Suppressor macrophage (primary cell): Measurements from ENCODE around the gene KCND2.
"Not testable (repeated sequence)": the region's sequence is repeated elsewhere in the genome, so short reads cannot be mapped to it uniquely, and the experiment has no call there.

Source experiments
- DNase-seq, 4 experiments: peaks; one replicate each; pipeline ENCODE4 v3.0.0-alpha.2; 2020 to 2022

Gene KCND2

DNA sequence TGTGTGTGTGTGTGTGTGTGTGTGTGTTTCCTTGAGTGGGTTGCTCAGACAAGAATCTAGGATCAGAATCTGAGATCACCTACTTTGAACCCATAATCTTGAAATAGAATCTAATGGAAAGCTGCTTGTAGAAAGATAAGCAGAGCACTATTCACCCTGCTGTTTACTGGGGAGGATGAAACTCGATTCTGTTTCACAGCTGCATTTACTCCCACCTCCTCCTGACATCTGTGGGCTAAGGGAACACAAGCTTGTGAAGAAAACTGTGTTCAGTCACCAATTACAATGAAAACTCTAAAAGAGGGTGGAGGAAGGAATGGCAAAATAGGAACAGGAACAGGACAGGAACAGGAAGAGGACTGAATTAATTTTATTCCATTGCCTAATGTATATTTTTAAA, 315.4 kb downstream of the KCND2 start:
- DNase-seq = no peak

DNA sequence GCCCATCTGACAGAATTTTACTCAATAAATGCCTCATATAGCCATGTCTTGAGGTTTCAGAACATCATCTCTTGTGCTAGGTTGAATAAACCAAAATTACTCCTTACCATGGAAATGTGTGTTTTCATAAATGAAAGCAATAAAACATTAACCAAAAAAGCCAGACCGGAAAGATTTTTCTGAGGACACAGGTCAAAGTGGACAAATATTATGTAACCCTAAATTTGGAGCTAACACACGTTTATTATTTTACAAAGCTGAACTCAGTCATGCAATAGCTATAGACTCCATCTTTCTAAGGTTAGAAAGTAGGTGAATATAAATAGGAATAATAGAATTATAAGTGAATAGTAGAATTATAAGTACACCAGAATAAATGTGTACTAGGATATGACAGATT, 315.9 kb downstream of the KCND2 start:
- no peak for DNase-seq

DNA sequence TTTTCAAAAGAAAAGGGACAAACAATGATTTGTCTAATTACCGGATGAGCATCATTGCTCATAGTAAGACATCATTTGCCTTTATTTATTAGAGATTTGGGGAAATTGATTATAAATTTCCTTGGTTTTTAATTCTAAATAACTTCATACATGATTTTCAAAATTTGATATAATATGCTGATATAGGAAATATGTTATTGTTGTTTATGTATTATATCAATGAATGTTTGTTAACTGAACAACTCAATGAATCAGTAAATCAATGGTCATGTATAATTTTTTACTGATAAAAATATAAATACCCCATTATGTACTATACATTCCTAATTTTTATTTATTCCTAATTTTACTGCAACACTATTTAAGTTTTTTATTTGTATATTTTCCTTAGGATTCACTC, 327.6 kb downstream of the KCND2 start:
- DNase-seq = no peak

DNA sequence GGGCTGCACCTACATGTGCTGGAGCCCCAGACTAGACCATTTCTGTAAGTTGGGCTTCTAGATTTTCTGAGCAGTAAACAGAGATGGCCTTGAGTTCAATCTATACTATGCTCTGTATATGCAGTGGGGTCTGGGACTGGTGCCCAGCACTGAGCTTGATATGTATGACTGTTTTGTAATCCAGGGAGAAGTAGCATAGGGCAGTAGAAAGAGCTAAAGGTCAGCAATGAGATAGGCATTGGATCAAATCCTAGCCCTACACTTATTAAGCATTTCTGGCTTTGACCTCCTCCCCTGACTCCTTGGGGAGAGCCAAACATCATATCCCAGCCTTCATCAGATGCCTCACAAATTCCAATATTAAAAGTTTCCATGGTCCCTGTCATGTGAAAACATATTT, 330.4 kb downstream of the KCND2 start:
- DNase-seq = no peak

DNA sequence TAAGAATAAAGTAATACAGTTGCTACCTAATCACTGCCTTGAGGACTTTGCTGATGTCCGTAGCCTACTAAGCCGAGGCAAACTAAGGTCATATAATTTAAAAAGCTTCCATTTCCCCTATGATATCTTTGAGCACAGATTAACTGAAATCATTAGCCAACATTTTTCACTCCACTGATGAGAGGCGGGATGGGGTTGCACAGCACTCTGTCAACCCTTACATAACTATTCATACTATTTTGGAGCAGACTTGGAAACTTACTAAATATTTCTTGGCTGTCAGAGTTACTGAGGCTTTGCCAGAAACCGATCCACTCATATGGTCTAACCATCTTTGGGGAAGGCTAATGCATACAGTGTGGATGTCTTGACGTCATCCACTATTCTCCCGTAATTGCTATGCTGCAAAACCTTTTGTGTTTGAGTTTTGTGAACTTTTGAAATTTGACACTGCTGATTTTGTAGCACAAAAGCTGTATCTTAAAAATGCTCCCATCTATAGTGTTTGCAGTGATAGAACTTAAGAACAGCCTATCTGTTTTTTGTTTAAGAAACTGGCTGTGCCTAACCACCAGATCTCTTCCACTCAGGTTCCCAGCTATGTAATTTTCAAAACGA, 336.3 kb downstream of the KCND2 start:
- no peak for DNase-seq

DNA sequence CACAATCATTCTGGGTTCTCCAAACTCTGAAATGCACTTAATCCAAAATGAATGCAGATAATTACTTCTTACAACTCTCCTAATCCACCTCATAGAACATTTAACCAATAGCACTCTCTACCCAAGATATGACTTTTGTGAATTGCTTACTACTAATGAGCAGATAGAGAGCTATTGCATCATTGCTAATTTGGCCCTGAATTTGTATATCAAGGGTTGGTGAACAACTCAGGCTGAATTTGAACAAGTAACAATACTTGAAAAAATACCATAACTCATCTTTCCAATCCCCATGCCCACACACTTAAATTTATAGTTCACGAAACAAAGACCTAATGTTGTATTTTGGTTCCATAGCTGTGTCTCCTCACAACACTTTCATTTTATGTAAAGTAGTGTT, 339.0 kb downstream of the KCND2 start:
- no peak for DNase-seq

DNA sequence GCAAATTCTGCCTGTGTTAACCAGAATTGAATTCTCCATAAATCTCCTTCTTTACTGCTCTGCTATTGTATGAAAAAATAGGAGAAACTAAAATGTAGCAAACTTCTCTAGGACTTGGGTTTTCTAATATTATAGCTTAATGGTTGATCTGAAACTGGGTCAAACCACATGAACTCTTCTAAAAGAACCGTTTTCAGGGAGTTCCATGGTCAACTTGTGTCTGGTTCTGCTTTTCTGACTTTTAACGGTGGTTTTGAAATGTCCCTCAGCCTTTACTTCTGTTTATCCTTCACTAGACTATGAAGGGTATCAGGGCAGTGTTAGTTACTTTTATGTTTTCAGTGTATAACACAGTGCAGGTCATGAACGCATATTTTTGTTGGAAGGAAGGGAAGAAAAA, 342.7 kb downstream of the KCND2 start:
- no peak for DNase-seq

DNA sequence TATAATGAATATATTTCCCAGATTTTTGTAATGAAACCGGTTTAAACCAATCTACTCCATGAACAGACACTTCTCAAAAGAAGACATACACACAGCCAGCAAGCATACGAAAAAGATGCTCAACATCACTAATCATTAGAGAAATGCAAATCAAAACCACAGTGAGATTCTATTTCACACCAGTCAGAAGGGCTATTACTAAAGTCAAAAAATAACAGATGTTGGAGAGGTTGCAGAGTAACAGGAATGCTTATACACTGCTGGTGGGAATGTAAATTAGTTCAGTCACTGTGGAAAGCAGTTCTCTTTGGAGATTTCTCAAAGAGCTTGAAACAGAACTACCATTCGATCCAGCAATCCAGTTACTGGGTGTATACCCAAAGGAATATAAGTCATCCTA, 344.3 kb downstream of the KCND2 start:
- no peak for DNase-seq

DNA sequence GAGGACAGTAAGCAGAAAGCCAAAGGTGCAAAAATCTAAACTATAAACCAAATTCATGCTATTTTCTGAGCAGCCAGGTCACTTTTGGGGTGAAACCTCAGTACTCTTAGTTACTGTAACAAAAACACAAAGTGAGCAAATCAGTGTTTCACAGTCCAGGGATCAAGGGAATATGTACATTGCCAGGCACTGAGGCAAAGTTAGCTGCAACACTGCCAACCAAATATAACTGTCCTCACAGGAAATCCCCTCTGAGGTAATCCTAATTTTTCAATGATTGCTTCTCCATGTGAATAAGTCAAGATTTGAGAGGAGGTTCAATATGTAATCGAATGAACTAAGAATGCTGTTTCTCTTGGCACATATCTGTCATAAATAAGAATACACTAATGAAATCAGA, 355.3 kb downstream of the KCND2 start:
- DNase-seq = no peak

DNA sequence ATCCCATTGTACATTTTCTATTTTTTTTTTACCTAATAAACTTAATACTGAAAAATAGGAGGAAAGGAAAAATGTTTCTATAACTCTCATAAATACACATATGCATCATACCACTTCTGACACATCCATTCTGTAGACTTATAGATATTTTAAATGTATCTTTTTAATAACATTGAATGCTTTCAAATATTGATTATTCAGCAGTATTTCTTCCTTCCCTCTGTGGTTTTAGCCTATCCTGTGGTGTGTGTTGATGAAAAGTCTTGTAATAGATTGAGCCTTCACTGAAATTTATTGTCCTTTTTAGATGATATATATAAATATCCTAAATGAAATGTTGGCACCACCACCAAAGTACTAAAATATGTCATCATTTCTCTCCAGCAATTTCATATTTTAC, 366.9 kb downstream of the KCND2 start:
- DNase-seq = no peak

DNA sequence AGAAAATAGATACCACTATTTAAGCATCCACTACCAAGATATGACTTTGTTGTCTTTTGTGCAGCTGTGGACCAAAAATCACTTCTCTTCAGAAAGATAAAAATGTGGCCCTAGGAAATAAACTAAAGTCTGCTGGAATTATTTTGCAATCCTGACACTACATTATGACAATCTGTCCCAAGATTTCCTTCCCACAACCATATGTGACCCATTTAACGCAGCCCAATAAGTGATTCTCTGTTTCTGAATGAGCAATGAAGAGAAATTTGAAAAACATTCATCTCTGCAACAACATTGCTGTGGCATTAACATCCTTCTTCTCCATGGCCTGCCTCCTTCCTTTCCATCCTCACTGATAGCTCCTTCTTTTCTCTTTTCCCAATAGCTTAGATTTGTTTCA, 373.0 kb downstream of the KCND2 start:
- DNase-seq = no peak

DNA sequence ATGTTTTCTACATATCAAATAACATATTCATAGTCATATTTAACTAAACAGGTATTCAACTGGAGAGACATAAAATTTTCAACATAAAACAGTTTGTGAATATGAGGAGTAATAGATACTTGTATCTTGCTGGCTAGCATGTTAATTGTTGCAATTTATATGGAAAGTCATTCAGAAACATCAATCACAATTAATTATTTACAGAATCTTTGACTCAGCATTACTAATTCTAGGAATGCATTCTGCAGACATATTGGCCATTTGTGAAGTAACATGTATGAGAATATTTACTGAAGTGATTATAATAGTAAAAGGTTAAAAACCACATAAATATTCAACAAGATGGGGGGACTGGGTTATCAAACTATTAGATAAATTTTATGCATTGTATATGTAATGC, 381.3 kb downstream of the KCND2 start:
- DNase-seq = no peak

DNA sequence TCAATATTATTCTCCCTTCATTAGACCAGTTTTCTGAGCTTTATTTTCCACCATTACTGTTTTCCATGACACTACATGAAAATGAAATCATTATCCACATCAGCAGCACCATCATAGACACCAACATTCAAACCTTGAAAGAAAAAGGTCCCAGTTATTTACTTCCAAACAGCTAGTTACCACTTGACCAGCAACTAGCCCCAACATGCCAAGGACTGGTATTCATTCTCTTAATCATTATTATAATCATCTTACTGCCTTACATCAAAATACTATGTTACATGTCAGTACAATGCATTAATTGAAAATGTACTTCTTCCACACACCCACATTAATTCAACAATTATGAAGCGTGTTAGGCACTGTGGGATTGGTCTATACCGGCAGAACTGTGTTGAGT, 385.5 kb downstream of the KCND2 start:
- DNase-seq = no peak

DNA sequence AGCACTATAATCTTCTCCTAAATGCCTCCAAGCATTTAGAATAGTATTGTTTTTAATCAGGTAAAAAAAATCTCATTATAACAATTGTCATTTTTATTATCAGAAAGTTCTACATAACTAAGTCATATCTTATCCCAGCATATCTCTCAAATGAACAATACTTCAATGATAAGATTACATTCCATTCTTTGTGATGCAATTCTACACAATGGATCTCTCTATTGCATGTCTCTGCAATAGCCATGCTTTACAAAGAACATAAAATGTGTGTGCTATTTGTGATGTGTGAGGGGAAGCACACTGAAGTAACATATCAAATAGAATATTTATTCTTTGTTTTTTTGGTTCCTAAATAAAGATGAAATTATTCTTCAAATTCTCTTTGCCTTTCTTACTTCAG, 389.3 kb downstream of the KCND2 start:
- no peak for DNase-seq

DNA sequence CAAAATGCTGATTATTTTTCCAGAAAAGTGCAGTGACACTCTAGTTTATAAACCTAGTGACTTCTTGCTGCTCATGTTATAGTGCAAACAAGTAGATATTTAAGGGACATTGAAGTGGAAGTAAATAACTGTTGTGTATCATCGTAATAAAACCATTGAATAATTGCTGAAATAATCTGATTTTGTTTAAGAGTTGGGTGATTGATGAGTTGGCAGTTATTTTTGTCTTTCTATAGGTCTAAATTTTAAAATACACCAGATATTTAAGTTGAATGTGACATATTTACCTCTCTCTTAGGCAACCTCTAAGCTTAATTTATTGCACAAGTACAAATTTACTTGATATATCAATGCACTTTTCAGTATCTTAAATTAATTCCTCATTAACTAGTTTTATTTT, 392.1 kb downstream of the KCND2 start:
- no peak for DNase-seq

DNA sequence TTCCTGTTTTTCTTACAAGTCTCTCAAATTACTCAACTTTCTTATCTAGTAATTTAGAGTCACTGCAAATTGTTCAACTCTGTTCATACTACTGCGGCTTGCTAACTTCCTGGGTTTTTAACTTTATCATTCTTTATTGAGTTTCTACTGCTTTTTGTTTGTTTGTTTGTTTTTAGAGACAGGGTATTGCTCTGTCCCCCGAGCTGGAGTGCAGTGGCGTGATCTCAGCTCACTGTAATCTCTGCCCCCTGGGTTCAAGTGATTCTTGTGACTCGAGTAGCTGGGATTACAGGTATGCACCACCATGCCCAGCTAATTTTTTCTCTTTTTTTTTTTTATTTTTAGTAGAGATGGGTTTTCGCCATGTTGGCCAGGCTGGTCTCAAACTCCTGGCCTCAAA, 402.1 kb downstream of the KCND2 start:
- DNase-seq = no peak

DNA sequence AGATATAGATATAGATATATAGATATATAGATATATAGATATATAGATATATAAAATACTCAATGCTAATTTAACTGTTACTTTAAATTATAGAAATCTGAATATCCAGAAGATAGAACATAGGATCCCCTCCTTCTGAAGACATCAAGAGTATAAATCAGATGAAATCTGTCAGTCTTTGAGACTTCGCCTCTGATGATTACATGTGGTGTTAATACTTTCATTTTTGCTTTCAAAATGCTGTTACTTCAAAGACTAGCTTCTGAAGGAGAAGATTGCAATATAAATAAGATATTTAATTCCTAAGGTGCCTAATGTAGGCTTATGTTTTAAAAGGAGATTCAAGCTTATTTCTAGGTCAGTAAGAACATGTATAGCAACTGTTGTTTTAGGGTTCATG, 404.6 kb downstream of the KCND2 start:
- DNase-seq = no peak

DNA sequence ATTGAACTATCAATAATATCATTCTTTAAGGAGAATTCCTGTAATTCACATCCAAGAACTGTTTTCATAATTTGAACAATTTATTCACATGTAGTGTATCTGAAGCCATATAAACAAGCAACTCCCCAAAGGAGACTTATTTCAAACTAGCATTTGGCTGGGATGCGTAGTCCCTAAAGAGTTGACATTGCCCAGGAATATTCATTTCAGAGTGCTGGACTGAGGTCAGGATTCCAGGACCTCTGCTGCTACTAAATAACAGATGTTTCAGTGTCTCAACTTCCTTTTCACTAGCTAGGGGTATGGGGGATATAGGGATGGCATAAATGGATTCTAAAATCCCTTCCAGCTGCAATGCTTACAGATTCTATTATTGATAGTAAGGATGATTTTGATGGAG, 408.0 kb downstream of the KCND2 start:
- DNase-seq = no peak

DNA sequence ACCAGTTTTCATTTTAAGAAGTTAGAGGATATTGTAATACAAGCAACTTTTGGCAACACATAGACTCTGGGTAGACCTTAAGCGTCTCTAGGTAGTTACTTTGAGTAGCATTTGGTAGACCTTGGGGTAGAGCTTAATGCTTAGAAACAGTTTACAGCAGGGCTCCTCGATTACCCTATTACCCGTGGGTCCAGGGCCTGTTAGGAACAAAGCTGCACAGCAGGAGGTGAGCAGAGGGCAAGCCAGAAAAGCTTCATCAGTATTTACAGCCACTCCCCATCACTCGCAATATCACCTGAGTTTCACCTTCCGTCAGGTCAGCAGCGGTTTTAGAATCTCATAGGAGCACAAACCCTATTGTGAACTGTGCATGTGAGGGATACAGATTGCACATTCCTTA, 411.5 kb downstream of the KCND2 start:
- DNase-seq = no peak

DNA sequence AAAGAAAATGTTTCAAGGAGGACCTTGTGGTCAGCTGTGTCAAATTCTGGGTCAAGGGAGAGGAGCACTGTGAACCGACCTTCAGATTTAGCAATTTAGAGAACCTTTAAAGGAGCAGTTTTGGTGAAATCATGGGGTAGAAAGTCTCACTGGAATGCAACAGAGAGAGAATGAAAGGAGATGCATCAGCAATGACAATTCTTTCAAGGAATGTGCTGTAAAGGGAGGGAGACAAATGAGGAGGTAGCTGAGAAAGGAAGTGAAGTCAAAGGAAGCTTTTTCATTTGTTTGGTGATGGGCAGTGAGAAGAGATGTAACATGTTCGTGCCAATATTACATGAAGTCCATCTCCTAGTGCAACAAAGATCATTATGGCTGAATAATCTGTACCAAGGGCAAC, 418.9 kb downstream of the KCND2 start:
- DNase-seq = no peak

DNA sequence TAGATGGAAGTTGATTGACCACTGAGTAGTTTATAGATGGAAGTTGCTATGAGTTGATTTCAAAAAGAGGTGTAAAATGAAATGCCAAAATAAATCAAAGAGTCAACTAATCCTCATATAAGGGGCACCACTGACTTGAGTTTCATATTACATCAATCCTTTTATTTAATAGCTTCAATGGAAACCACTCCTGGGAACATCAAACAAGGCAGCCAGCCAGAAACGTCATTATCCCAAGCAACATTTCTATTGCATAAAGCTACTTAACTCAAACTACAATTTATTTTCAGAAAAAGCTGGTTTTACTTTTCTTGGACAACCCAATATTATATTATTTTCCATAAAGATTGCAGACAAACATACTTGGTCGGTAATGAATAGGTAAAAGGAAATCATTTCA, 422.9 kb downstream of the KCND2 start:
- DNase-seq = no peak

DNA sequence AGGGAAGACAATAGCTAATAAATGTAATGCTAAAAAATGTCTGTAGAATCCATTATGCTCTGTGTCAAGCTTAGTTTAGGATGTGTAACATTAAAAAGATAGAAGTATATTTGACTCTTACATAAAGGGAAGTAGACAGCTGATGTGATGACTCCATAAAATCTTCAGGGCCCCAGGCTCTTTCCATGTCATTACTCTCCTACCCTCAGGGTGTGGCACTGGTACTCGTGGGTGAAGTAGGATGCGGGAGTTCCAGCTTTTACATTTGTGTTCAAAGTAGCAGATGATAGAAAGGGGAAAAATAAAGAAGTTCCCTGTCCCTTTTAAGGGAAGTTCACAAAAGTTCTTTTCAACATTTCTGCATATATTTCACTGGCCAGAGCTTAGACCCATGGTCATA, 427.8 kb downstream of the KCND2 start:
- no peak for DNase-seq

DNA sequence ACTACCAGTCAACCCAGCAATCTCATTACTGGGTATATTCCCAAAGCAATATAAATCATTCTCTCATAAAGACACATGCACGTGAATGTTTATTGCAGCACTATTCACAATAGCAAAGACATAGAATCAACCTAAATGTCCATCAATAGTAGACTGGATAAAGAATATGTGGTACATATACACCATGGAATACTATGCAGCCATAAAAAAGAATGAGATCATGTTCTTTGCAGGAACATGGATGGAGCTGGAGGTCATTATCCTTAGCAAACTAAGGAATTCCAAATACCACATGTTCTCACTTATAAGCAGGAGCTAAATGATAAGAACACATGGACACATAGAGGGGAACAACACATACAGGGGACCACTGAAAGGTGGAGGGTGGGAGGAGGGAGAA, 429.4 kb downstream of the KCND2 start:
- not testable (repeated sequence) for DNase-seq

DNA sequence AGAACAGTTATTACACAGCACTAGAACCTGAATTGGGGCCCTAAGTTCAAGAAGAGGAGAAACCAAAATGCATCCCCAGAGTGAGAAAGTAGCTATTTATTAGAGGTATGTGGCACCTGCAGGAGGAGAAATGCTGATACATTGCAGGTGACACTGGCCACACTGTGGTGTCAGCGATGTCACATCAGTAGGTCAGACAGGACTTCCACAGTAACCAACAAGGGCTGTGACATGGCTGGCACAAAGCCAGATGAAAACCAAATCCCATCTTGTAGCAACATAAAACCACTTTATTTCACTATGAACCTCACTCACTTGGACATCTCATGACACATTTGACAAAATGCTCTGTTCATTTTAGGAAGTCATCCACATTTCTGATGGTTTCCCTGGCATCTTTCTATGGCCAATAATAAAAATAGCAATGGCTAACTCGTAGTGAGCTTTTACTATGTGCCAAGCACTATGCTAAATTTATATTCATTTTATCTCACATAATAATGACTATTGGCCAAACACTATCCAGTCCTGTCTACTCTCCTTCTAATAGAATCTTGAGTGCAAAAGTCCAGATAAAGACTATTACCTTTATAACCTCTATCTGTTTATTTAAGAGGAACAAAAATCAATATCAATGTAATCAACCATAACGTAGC, 430.7 kb downstream of the KCND2 start:
- DNase-seq = no peak
